ENCODE measurements around the gene BRME1. TPM values are rescaled to one million over a fixed set of nuclear protein-coding genes. Genes with fewer than 3 reads are reported as not detected.
A peak's percentile ranks its signal among the peaks of the same experiment; 100 is the strongest.

The BRME1 gene
- total and polyA plus RNA-seq, 2 experiments from 2014 or later = 2.2 to 3.2 TPM

- Histone ChIP-seq H4K20me1 (ENCODE audit: insufficient read depth, poor library complexity, severe bottlenecking) (no peaks in the 10 kb centered on the region), H3K36me3 (replicated peaks; ENCODE audit: insufficient read depth, low read depth) (no peaks in the 10 kb centered on the region), H3K9me3 (ENCODE audit: low read depth) (no peaks in the 10 kb centered on the region), H2AFZ (no peak within 1 kb of the TSS), H3K79me2 (peaks cover 23% of the 10 kb centered on the region), H3K9me2 (replicated peaks; ENCODE audit: insufficient read depth) (no peaks in the 10 kb centered on the region), H3K27me3 (no peaks in the 10 kb centered on the region), H3K4me3 (peak within 1 kb of the TSS; percentile 37), H3K4me1 (ENCODE audit: insufficient read depth) (peaks cover 5% of the 10 kb centered on the region), H3K4me2 (peak within 1 kb of the TSS; percentile 85), H3K27ac (peak within 1 kb of the TSS; percentile 75)
- peak; percentile 100 for DNase-seq (ENCODE audit: low spot score)
- TF ChIP-seq CTCF (IDR thresholded peaks at IDR 0.05; ENCODE audit: poor library complexity) (no peak), EZH2phosphoT487 (IDR thresholded peaks at IDR 0.05; ENCODE audit: low read depth, severe bottlenecking, unreplicated experiment) (no peak), EZH2 (IDR thresholded peaks at IDR 0.05; ENCODE audit: borderline replicate concordance) (no peak)
- WGBS (ENCODE audit: low lambda C conversion rate, missing lambda C conversion rate) = under 1% methylated on average over 27 of the region's 65 CpGs
These were observed 46.4 kb upstream of the BRME1 start, which contains the start of gene DCAF15 for GRCh38 chr19:13952154-13952930. Gene DCAF15, plus strand, starts transcription at chr19:13952509. Its CDS starts 4 bp downstream, at chr19:13952513.

- Histone ChIP-seq H3K9me3 (ENCODE audit: low read depth) (no peaks in the 10 kb centered on the region), H3K36me3 (replicated peaks; ENCODE audit: insufficient read depth, low read depth) (no peaks in the 10 kb centered on the region), H3K27ac (no peak overlapping the region), H2AFZ (no peak overlapping the region), H3K79me2 (peaks cover 23% of the 10 kb centered on the region), H3K27me3 (no peaks in the 10 kb centered on the region), H3K9me2 (replicated peaks; ENCODE audit: insufficient read depth) (no peaks in the 10 kb centered on the region), H3K4me2 (peak overlapping the region; percentile 70), H4K20me1 (ENCODE audit: insufficient read depth, poor library complexity, severe bottlenecking) (no peaks in the 10 kb centered on the region), H3K4me1 (ENCODE audit: insufficient read depth) (peaks cover 5% of the 10 kb centered on the region), H3K4me3 (no peak overlapping the region)
- peak; percentile 7 for DNase-seq (ENCODE audit: low spot score)
- no peak for TF ChIP-seq EZH2phosphoT487 (IDR thresholded peaks at IDR 0.05; ENCODE audit: low read depth, severe bottlenecking, unreplicated experiment)
- no peak for TF ChIP-seq EZH2 (IDR thresholded peaks at IDR 0.05; ENCODE audit: borderline replicate concordance)
- WGBS (ENCODE audit: low lambda C conversion rate, missing lambda C conversion rate) = 19% methylated on average over 20 of the region's 20 CpGs
These were observed 45.9 kb upstream of the BRME1 start for GRCh38 chr19:13951799-13952153.

- Histone ChIP-seq H2AFZ (no peak overlapping the region), H3K27me3 (no peaks in the 10 kb centered on the region), H4K20me1 (ENCODE audit: insufficient read depth, poor library complexity, severe bottlenecking) (no peaks in the 10 kb centered on the region), H3K27ac (no peak overlapping the region), H3K4me3 (no peak overlapping the region), H3K4me1 (ENCODE audit: insufficient read depth) (peaks cover 5% of the 10 kb centered on the region), H3K9me3 (ENCODE audit: low read depth) (no peaks in the 10 kb centered on the region), H3K9me2 (replicated peaks; ENCODE audit: insufficient read depth) (no peaks in the 10 kb centered on the region), H3K36me3 (replicated peaks; ENCODE audit: insufficient read depth, low read depth) (no peaks in the 10 kb centered on the region), H3K79me2 (peaks cover 23% of the 10 kb centered on the region), H3K4me2 (no peak overlapping the region)
- no peak for DNase-seq (ENCODE audit: low spot score)
- 90% methylated on average over 2 of the region's 2 CpGs for WGBS (ENCODE audit: low lambda C conversion rate, missing lambda C conversion rate)
- TF ChIP-seq EZH2 (IDR thresholded peaks at IDR 0.05; ENCODE audit: borderline replicate concordance) = no peak
- no peak for TF ChIP-seq CTCF (IDR thresholded peaks at IDR 0.05; ENCODE audit: poor library complexity)
- no peak for TF ChIP-seq EZH2phosphoT487 (IDR thresholded peaks at IDR 0.05; ENCODE audit: low read depth, severe bottlenecking, unreplicated experiment)
These were observed 45.1 kb upstream of the BRME1 start for GRCh38 chr19:13951043-13951442.

- no peaks in the 10 kb centered on the region for H4K20me1 ChIP-seq (ENCODE audit: insufficient read depth, poor library complexity, severe bottlenecking)
- no peak for DNase-seq (ENCODE audit: low spot score)
- H3K36me3 ChIP-seq (replicated peaks; ENCODE audit: insufficient read depth, low read depth) = no peaks in the 10 kb centered on the region
- H3K4me3 ChIP-seq = no peak overlapping the region
- H3K4me1 ChIP-seq (ENCODE audit: insufficient read depth) = no peaks in the 10 kb centered on the region
- H3K9me3 ChIP-seq (ENCODE audit: low read depth) = no peaks in the 10 kb centered on the region
- H3K27me3 ChIP-seq = no peaks in the 10 kb centered on the region
- H3K9me2 ChIP-seq (replicated peaks; ENCODE audit: insufficient read depth) = no peaks in the 10 kb centered on the region
- H2AFZ ChIP-seq = no peak overlapping the region
- H3K4me2 ChIP-seq = no peak overlapping the region
- H3K27ac ChIP-seq = no peak overlapping the region
- H3K79me2 ChIP-seq = no peaks in the 10 kb centered on the region
- TF ChIP-seq EZH2 (IDR thresholded peaks at IDR 0.05; ENCODE audit: borderline replicate concordance) = no peak
- TF ChIP-seq EZH2phosphoT487 (IDR thresholded peaks at IDR 0.05; ENCODE audit: low read depth, severe bottlenecking, unreplicated experiment) = no peak
- TF ChIP-seq CTCF (IDR thresholded peaks at IDR 0.05; ENCODE audit: poor library complexity) = no peak
- WGBS (ENCODE audit: low lambda C conversion rate, missing lambda C conversion rate) = 91% methylated on average over 4 of the region's 4 CpGs
These were observed 40.5 kb upstream of the BRME1 start for GRCh38 chr19:13946414-13946813.
